GM12878 (cell line): Measurements from ENCODE around the gene MGAT4B. TPM values are rescaled to one million over a fixed set of nuclear protein-coding genes. Genes with fewer than 3 reads are reported as not detected.

Source experiments
- ATAC-seq: fragments of 200-7000 bp; cut with Tn5 transposase; 3 replicates; pipeline ENCODE4 v1.9.1; 2020; ENCODE audit warnings: mild to moderate bottlenecking, moderate library complexity
- BruUV-seq: library from RNA; stranded (reverse); fragments of 400-500 nt; replicated peaks from 2 replicates; lab custom pipeline; 2021; lab: Mats Ljungman, UMichigan
- CTCF ChIA-PET: fragments of 300-600 bp; sonication (Branson Sonifier 250); formaldehyde crosslinking; extraction: SDS; loops from one replicate; lab custom pipeline; 2021; ENCODE audit warnings: inconsistent platforms; lab: Yijun Ruan, JAX
- POLR2A ChIA-PET: fragments of 350-600 bp; formaldehyde crosslinking; extraction: SDS; loops from one replicate; lab custom pipeline; 2021; ENCODE audit warnings: inconsistent platforms; lab: Charles Lee
- RAD21 ChIA-PET: fragments of 300-600 bp; sonication (Branson Sonifier 250); formaldehyde crosslinking; loops from one replicate; lab custom pipeline; 2023; ENCODE audit warnings: antibody characterized with exemption; ENCODE audit not compliant: unreplicated experiment; lab: Charles Lee
- SMC1A ChIA-PET: fragments of 300-600 bp; sonication (Branson Sonifier 250); formaldehyde crosslinking; loops from one replicate; lab custom pipeline; 2023; ENCODE audit not compliant: unreplicated experiment, uncharacterized antibody; lab: Charles Lee
- DNase-seq: peaks from one replicate; pipeline ENCODE4 v3.0.0-alpha.2; 2011; ENCODE audit warnings: low read depth, low spot score
- FAIRE-seq: peaks from 3 replicates; lab custom pipeline; 2011; peaks lifted over from hg19 to GRCh38; lab: Jason Lieb, UNC
- H2AFZ ChIP-seq: 2 replicates; pipeline ENCODE4 v1.6.0; 2011; ENCODE audit warnings: low read depth, low read length, control low read depth; ENCODE audit not compliant: control insufficient read depth
- H3K27ac ChIP-seq: 2 replicates; pipeline ENCODE4 v1.5.1; 2011; ENCODE audit warnings: control low read depth; ENCODE audit not compliant: control insufficient read depth, insufficient read depth
- H3K27me3 ChIP-seq, 2 experiments: replicated peaks in 1 of 2; 2 replicates each; pipeline versions ENCODE4 v1.6.0 to v1.6.1; 2011; ENCODE audit warnings: low read length in 1 of 2; ENCODE audit not compliant: control insufficient read depth in 2 of 2, insufficient read depth in 2 of 2
- H3K36me3 ChIP-seq, 2 experiments: 2 replicates each; pipeline ENCODE4 v1.5.1; 2011; ENCODE audit warnings: low read length in 1 of 2; ENCODE audit not compliant: control insufficient read depth in 2 of 2, insufficient read depth in 2 of 2
- H3K4me1 ChIP-seq: 2 replicates; pipeline ENCODE4 v1.6.1; 2011; ENCODE audit warnings: mild to moderate bottlenecking, low read length, moderate library complexity, mixed read lengths; ENCODE audit not compliant: control insufficient read depth, insufficient read depth
- H3K4me2 ChIP-seq: 2 replicates; pipeline ENCODE4 v1.6.0; 2011; ENCODE audit warnings: control low read depth; ENCODE audit not compliant: control insufficient read depth, insufficient read depth
- H3K4me3 ChIP-seq: fragments of 200-600 bp; sonication (generic); 2 replicates; pipeline ENCODE4 v1.5.1; 2016
- H3K79me2 ChIP-seq: 2 replicates; pipeline ENCODE4 v1.6.0; 2011; ENCODE audit warnings: low read length; ENCODE audit not compliant: control insufficient read depth, insufficient read depth
- H3K9ac ChIP-seq: 2 replicates; pipeline ENCODE4 v1.8.0; 2011; ENCODE audit warnings: low read length, control low read depth, mixed read lengths; ENCODE audit not compliant: control insufficient read depth, insufficient read depth
- H3K9me3 ChIP-seq: replicated peaks from 3 replicates; pipeline ENCODE4 v1.5.1; 2011; ENCODE audit warnings: mild to moderate bottlenecking, low read length; ENCODE audit not compliant: control insufficient read depth, insufficient read depth
- H4K20me1 ChIP-seq: 2 replicates; pipeline ENCODE4 v1.6.0; 2011; ENCODE audit not compliant: control insufficient read depth, insufficient read depth
- ATF2 ChIP-seq: IDR thresholded peaks from 2 replicates; pipeline ENCODE4 v1.6.1; 2012; ENCODE audit warnings: low read length, inconsistent platforms
- BRCA1 ChIP-seq: IDR thresholded peaks from 2 replicates; pipeline ENCODE4 v1.6.1; 2011; ENCODE audit warnings: low read depth, low read length, improper control_type of control experiment
- CBX3 ChIP-seq: fragments of 200-600 bp; sonication (generic); IDR thresholded peaks from 2 replicates; pipeline ENCODE4 v1.6.1; 2016; ENCODE audit warnings: low read depth, borderline replicate concordance
- CEBPB ChIP-seq, 2 experiments: fragments of 150-350 bp in 1 of 2; IDR thresholded peaks; 2 replicates each; pipeline ENCODE4 v1.6.1; 2012 to 2014; ENCODE audit warnings: low read depth in 2 of 2, low read length in 2 of 2, borderline replicate concordance in 1 of 2, inconsistent platforms in 1 of 2
- EGR1 ChIP-seq, 2 experiments: IDR thresholded peaks; 1 replicate in 1 of 2; 2 replicates in 1 of 2; pipeline ENCODE4 v1.6.1; 2011 to 2012; ENCODE audit warnings: low read depth in 2 of 2, low read length in 2 of 2, borderline replicate concordance in 1 of 2, mild to moderate bottlenecking in 1 of 2, moderate library complexity in 1 of 2
- ESRRA ChIP-seq: IDR thresholded peaks from 2 replicates; pipeline ENCODE4 v1.6.1; 2012; ENCODE audit warnings: mild to moderate bottlenecking, low read length, improper control_type of control experiment
- KAT2A ChIP-seq: conservative IDR thresholded peaks from 2 replicates; pipeline ENCODE4 v1.6.1; 2011; ENCODE audit warnings: low read depth, low read length; ENCODE audit not compliant: control insufficient read depth
- NFIC ChIP-seq: IDR thresholded peaks from 2 replicates; pipeline ENCODE4 v1.6.1; 2012; ENCODE audit warnings: low read depth, mild to moderate bottlenecking, inconsistent platforms, low read length, moderate library complexity
- NFXL1 ChIP-seq: fragments of 450-650 bp; IDR thresholded peaks from 2 replicates; pipeline ENCODE4 v1.6.1; 2017; ENCODE audit warnings: antibody characterized with exemption, mild to moderate bottlenecking, borderline replicate concordance
- PKNOX1 ChIP-seq: fragments of 450-650 bp; IDR thresholded peaks from 2 replicates; pipeline ENCODE4 v1.6.1; 2016; ENCODE audit warnings: mild to moderate bottlenecking
- POLR2A ChIP-seq: IDR thresholded peaks from 2 replicates; pipeline ENCODE4 v1.6.1; 2011; ENCODE audit warnings: low read depth, mild to moderate bottlenecking, low read length
- POLR2AphosphoS5 ChIP-seq: IDR thresholded peaks from 2 replicates; pipeline ENCODE4 v1.6.1; 2011; ENCODE audit warnings: mild to moderate bottlenecking, low read length, inconsistent platforms
- POU2F2 ChIP-seq: IDR thresholded peaks from 3 replicates; pipeline ENCODE4 v1.6.1; 2011; ENCODE audit warnings: low read depth, mild to moderate bottlenecking, low read length, borderline replicate concordance
- SPI1 ChIP-seq: IDR thresholded peaks from 2 replicates; pipeline ENCODE4 v1.6.1; 2011; ENCODE audit warnings: low read depth, mild to moderate bottlenecking, low read length, moderate library complexity, borderline replicate concordance; ENCODE audit not compliant: insufficient read depth
- SREBF1 ChIP-seq: IDR thresholded peaks from 2 replicates; pipeline ENCODE4 v1.6.1; 2012; ENCODE audit warnings: mild to moderate bottlenecking, low read length
- STAT1 ChIP-seq: fragments of 450-650 bp; conservative IDR thresholded peaks from 2 replicates; pipeline ENCODE4 v1.6.1; 2014; ENCODE audit warnings: antibody characterized with exemption, mild to moderate bottlenecking
- WRNIP1 ChIP-seq: IDR thresholded peaks from 2 replicates; pipeline ENCODE4 v1.6.1; 2011; ENCODE audit warnings: low read depth, low read length, improper control_type of control experiment, borderline replicate concordance
- ZNF24 ChIP-seq: fragments of 450-650 bp; IDR thresholded peaks from 2 replicates; pipeline ENCODE4 v1.6.1; 2017; ENCODE audit warnings: antibody characterized with exemption, mild to moderate bottlenecking
- WGBS: methylation state at CpG from one replicate; pipeline ENCODE4 v1.1.6; 2016; ENCODE audit warnings: low lambda C conversion rate; ENCODE audit not compliant: insufficient replicate concordance, insufficient coverage; ENCODE audit errors: missing lambda C conversion rate; 5-methylcytosine and 5-hydroxymethylcytosine counted together
- in situ Hi-C: fragments of 300-500 bp; cut with MboI; formaldehyde crosslinking; loops from 9 replicates; pipeline ENCODE4 v1.14.3; 2018; ENCODE audit warnings: mixed read lengths
- intact Hi-C: fragments of 100-400 bp; cut with micrococcal nuclease; formaldehyde crosslinking; loops from one replicate; pipeline ENCODE4 v1.14.2; 2022; ENCODE audit not compliant: unreplicated experiment
- polyA plus RNA-seq, 11 experiments: library from polyadenylated mRNA; depleted of rRNA in 4 of 11; unstranded in 6 of 11; stranded (reverse) in 5 of 11; fragments of >200 nt; fragmentation: Nextera tagmentation in 4 of 11; fragmentation: Illumina TruSeq in 1 of 11; extraction: Ambion mirVana in 4 of 11; extraction: Trizol in 1 of 11; gene quantifications; 1 replicate in 1 of 11; 2 replicates in 10 of 11; pipeline versions ENCODE4 v1.2.1 to v1.2.3, GENCODE V29; 2011 to 2016; ENCODE audit warnings: inconsistent platforms in 2 of 11, missing spikeins in 2 of 11, low read depth in 1 of 11
- total RNA-seq, 4 experiments: library from RNA; depleted of rRNA in 3 of 4; stranded (reverse); fragments of >200 nt in 3 of 4; fragmentation: Illumina TruSeq in 1 of 4; extraction: Trizol in 1 of 4; gene quantifications; 2 replicates each; pipeline versions ENCODE4 v1.2.1 to v1.2.3, GENCODE V29; 2013 to 2021
- TF ChIP-seq, protein P1 (sequence below): IDR thresholded peaks from 2 replicates; pipeline ENCODE4 v1.6.1; 2011; ENCODE audit warnings: low read depth, low read length, improper control_type of control experiment, borderline replicate concordance
- TF ChIP-seq, protein P2 (sequence below): fragments of 450-650 bp; IDR thresholded peaks from 2 replicates; pipeline ENCODE4 v1.6.1; 2018; ENCODE audit warnings: borderline replicate concordance, mild to moderate bottlenecking; ENCODE audit not compliant: partially characterized antibody

The MGAT4B gene
- total and polyA plus RNA-seq, 10 of the 15 experiments (the other 5 are each of a cell fraction or from before 2014, with no cell fraction given) = 0.60 to 82.5 (median 34.4) TPM; not detected in 1

GRCh38 chr5:179854356-179854755 is 47.7 kb upstream of the MGAT4B start:
- DNase-seq (no peak), FAIRE-seq (no peak), ATAC-seq (no peak)
- BruUV-seq = no TSS peak
- H4K20me1 ChIP-seq = no peaks in the 10 kb centered on the region
- H3K4me2 ChIP-seq = no peak overlapping the region
- peaks cover 23% of the 10 kb centered on the region for H3K4me1 ChIP-seq
- H3K79me2 ChIP-seq = peaks cover 7% of the 10 kb centered on the region
- no peak overlapping the region for H3K4me3 ChIP-seq
- ChIA-PET SMC1A (no interaction called here), RAD21 (no interaction called here), POLR2A (no interaction called here), CTCF (interaction anchor here (2.0 kb wide), 1 partner anchor 52 kb away, joined by 6 read pairs; no protein-coding TSS in a partner anchor)
- in situ Hi-C loops = no loop called here
- H3K27me3 ChIP-seq = no peaks in the 10 kb centered on the region
- no peak overlapping the region for H3K9ac ChIP-seq
- no peak overlapping the region for H2AFZ ChIP-seq
- H3K9me3 ChIP-seq = no peaks in the 10 kb centered on the region
- H3K36me3 ChIP-seq = peaks cover 1 to 10% of the 10 kb centered on the region in 2 experiments
- 98% methylated on average over 8 of the region's 8 CpGs for WGBS
- no peak overlapping the region for H3K27ac ChIP-seq
- intact Hi-C loops = no loop called here
- TF ChIP-seq WRNIP1 (no peak), KAT2A (no peak), CBX3 (no peak), ATF2 (no peak), CEBPB (IDR thresholded peaks at IDR 0.05; ENCODE audit: borderline replicate concordance in 1 of 2, low read depth in 2 of 2, low read length in 2 of 2) (no peak), NFXL1 (no peak), STAT1 (no peak), POU2F2 (no peak), BRCA1 (no peak), SREBF1 (no peak), POLR2A (no peak), ESRRA (no peak), PKNOX1 (no peak), NFIC (no peak), POLR2AphosphoS5 (no peak), EGR1 (IDR thresholded peaks at IDR 0.05; ENCODE audit: borderline replicate concordance in 1 of 2, low read depth in 2 of 2, low read length in 2 of 2) (no peak), SPI1 (no peak), ZNF24 (no peak)
- TF ChIP-seq, protein P1, sequence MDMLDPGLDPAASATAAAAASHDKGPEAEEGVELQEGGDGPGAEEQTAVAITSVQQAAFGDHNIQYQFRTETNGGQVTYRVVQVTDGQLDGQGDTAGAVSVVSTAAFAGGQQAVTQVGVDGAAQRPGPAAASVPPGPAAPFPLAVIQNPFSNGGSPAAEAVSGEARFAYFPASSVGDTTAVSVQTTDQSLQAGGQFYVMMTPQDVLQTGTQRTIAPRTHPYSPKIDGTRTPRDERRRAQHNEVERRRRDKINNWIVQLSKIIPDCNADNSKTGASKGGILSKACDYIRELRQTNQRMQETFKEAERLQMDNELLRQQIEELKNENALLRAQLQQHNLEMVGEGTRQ = no peak
- TF ChIP-seq, protein P2, sequence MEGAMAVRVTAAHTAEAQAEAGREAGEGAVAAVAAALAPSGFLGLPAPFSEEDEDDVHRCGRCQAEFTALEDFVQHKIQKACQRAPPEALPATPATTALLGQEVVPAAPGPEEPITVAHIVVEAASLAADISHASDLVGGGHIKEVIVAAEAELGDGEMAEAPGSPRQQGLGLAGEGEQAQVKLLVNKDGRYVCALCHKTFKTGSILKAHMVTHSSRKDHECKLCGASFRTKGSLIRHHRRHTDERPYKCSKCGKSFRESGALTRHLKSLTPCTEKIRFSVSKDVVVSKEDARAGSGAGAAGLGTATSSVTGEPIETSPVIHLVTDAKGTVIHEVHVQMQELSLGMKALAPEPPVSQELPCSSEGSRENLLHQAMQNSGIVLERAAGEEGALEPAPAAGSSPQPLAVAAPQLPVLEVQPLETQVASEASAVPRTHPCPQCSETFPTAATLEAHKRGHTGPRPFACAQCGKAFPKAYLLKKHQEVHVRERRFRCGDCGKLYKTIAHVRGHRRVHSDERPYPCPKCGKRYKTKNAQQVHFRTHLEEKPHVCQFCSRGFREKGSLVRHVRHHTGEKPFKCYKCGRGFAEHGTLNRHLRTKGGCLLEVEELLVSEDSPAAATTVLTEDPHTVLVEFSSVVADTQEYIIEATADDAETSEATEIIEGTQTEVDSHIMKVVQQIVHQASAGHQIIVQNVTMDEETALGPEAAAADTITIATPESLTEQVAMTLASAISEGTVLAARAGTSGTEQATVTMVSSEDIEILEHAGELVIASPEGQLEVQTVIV = no peak
- TF ChIP-seq, all 136 proteins: peak for 0
